Uterus (tissue), 2 donors: Measurements from ENCODE around the gene CAMKK2.

Experiments
- POLR2A ChIP-seq, 2 donors: fragments of 450-650 bp; IDR thresholded peaks; one replicate each; pipeline ENCODE4 v1.6.1; 2016; ENCODE audit warnings: antibody characterized with exemption in 2 of 2, mild to moderate bottlenecking in 1 of 2, moderate library complexity in 1 of 2
- TF ChIP-seq, protein P1 (sequence below), 4 experiments: fragments of 200-600 bp in 2 of 4; fragments of 450-650 bp in 2 of 4; sonication (generic) in 2 of 4; IDR thresholded peaks; one replicate each; pipeline ENCODE4 v1.5.1; 2016 to 2019; ENCODE audit warnings: antibody characterized with exemption in 4 of 4, mild to moderate bottlenecking in 2 of 4, moderate library complexity in 1 of 4

DNA sequence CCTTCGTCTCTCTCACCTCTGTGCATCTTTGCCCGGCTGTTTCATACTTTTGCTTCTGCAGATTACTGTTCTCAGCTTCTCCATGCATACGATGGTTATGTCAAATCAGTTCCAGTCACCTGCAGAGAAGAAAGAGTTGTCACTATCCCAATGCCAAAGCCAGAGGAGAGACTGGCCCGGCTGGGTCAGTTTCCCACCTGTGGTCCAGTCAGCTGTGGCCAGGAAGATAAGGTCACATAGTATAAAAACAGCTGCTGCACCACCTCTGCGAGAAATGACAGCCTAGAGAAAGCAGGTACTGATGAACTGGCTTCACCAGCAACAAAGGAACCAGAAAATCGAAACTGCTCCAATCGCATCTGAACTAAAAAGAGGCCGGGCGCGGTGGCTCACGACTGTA, 93.0 kb downstream of the CAMKK2 start:
- no peak for TF ChIP-seq POLR2A (IDR thresholded peaks at IDR 0.05)
- TF ChIP-seq, protein P1, sequence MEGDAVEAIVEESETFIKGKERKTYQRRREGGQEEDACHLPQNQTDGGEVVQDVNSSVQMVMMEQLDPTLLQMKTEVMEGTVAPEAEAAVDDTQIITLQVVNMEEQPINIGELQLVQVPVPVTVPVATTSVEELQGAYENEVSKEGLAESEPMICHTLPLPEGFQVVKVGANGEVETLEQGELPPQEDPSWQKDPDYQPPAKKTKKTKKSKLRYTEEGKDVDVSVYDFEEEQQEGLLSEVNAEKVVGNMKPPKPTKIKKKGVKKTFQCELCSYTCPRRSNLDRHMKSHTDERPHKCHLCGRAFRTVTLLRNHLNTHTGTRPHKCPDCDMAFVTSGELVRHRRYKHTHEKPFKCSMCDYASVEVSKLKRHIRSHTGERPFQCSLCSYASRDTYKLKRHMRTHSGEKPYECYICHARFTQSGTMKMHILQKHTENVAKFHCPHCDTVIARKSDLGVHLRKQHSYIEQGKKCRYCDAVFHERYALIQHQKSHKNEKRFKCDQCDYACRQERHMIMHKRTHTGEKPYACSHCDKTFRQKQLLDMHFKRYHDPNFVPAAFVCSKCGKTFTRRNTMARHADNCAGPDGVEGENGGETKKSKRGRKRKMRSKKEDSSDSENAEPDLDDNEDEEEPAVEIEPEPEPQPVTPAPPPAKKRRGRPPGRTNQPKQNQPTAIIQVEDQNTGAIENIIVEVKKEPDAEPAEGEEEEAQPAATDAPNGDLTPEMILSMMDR (IDR thresholded peaks at IDR 0.05), result no peak
